Left ventricle myocardium inferior (tissue), 1 donor: ENCODE data around the gene DQX1. TPM values are rescaled to one million over a fixed set of nuclear protein-coding genes. Genes with fewer than 3 reads are reported as not detected.
A peak's percentile ranks its signal among the peaks of the same experiment; 100 is the strongest.

Experiments used
- DNase-seq: peaks from one replicate; pipeline ENCODE4 v3.0.0-alpha.2; 2020
- H3K27ac ChIP-seq: fragments of 200-600 bp; replicated peaks from 2 replicates; pipeline ENCODE4 v1.8.0; 2021
- H3K27me3 ChIP-seq: fragments of 200-600 bp; 2 replicates; pipeline ENCODE4 v1.8.0; 2021; ENCODE audit warnings: low read depth
- H3K36me3 ChIP-seq: fragments of 200-600 bp; 2 replicates; pipeline ENCODE4 v1.8.0; 2021
- H3K4me1 ChIP-seq: fragments of 200-600 bp; 2 replicates; pipeline ENCODE4 v1.8.0; 2021
- H3K4me3 ChIP-seq: fragments of 200-600 bp; 2 replicates; pipeline ENCODE4 v1.8.0; 2021; ENCODE audit warnings: mild to moderate bottlenecking, moderate library complexity
- H3K9me3 ChIP-seq: fragments of 200-600 bp; replicated peaks from 2 replicates; pipeline ENCODE4 v1.8.0; 2021
- intact Hi-C: fragments of 100-400 bp; cut with micrococcal nuclease; formaldehyde crosslinking; loops from one replicate; pipeline ENCODE4 v1.11.0; 2022
- total RNA-seq: library from RNA; stranded (reverse); fragmentation: NEBNext Ultra II Directional; extraction: Animal tissue kit (Norgen Biotek cat#: 25700); gene quantifications from one replicate; pipeline ENCODE4 v1.2.1, GENCODE V29; 2021
- TF ChIP-seq, protein P1 (sequence below): fragments of 200-600 bp; IDR thresholded peaks from 2 replicates; pipeline ENCODE4 v1.8.0; 2021; ENCODE audit warnings: antibody characterized with exemption, mild to moderate bottlenecking, borderline replicate concordance
- donor health status: DM: no; HTN: yes; CAD: no; lungs with severe emphysema.

Gene DQX1
- total RNA-seq, 1 donor from 2014 or later, result 0.11 TPM

DNA sequence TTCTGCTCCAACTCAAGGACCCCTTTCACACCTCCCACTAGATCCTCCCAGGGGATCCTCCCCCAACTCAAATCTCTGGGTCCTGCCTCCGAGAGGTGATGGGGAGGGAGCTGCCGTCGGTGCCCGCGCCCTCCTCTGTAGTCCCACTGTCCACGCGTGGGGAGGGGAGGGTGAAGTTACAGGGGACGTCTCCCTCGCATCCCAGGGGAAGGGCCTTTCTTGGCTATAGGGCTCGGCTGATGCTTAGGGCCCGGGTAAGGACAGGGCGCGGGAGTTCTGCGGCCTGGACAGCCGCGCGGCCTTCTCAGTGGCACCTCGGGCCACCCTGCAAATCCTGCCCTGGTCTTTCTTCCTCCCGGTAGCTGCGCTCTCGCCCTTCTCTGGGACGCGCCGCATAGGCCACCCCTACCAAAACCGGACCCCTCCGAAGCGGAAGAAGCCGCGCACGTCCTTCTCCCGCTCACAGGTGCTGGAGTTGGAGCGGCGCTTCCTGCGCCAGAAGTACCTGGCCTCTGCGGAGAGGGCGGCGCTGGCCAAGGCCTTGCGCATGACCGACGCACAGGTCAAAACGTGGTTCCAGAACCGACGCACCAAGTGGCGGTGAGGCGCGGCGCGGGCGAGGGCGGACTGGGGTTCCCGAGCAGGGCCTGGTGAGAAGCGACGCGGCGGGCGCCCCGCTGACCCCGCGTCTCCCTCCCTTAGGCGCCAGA is 10.6 kb downstream of the DQX1 start:
- intact Hi-C loops, result no loop called here
- no peaks in the 10 kb centered on the region for H3K36me3 ChIP-seq
- TF ChIP-seq, protein P1, sequence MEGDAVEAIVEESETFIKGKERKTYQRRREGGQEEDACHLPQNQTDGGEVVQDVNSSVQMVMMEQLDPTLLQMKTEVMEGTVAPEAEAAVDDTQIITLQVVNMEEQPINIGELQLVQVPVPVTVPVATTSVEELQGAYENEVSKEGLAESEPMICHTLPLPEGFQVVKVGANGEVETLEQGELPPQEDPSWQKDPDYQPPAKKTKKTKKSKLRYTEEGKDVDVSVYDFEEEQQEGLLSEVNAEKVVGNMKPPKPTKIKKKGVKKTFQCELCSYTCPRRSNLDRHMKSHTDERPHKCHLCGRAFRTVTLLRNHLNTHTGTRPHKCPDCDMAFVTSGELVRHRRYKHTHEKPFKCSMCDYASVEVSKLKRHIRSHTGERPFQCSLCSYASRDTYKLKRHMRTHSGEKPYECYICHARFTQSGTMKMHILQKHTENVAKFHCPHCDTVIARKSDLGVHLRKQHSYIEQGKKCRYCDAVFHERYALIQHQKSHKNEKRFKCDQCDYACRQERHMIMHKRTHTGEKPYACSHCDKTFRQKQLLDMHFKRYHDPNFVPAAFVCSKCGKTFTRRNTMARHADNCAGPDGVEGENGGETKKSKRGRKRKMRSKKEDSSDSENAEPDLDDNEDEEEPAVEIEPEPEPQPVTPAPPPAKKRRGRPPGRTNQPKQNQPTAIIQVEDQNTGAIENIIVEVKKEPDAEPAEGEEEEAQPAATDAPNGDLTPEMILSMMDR, result no peak
- peaks cover 100% of the 10 kb centered on the region for H3K27me3 ChIP-seq
- no peak for DNase-seq
- peak overlapping the region; percentile 64 for H3K4me3 ChIP-seq
- no peak overlapping the region for H3K27ac ChIP-seq
- H3K9me3 ChIP-seq, result no peaks in the 10 kb centered on the region
- peaks cover 35% of the 10 kb centered on the region for H3K4me1 ChIP-seq

GRCh38 chr2:74514368-74515270 is 11.4 kb downstream of the DQX1 start, which contains the start of gene TLX2:
TLX2 (plus strand) TSS chr2:74514450; CDS start chr2:74514807, 357 bp downstream.
- no peaks in the 10 kb centered on the region for H3K36me3 ChIP-seq
- no peak within 1 kb of the TSS for H3K27ac ChIP-seq
- TF ChIP-seq, protein P1, result no peak
- intact Hi-C loops, result no loop called here
- peaks cover 35% of the 10 kb centered on the region for H3K4me1 ChIP-seq
- H3K27me3 ChIP-seq, result peaks cover 100% of the 10 kb centered on the region
- peak within 1 kb of the TSS; percentile 29 for H3K4me3 ChIP-seq
- no peak for DNase-seq
- H3K9me3 ChIP-seq, result no peaks in the 10 kb centered on the region

DNA sequence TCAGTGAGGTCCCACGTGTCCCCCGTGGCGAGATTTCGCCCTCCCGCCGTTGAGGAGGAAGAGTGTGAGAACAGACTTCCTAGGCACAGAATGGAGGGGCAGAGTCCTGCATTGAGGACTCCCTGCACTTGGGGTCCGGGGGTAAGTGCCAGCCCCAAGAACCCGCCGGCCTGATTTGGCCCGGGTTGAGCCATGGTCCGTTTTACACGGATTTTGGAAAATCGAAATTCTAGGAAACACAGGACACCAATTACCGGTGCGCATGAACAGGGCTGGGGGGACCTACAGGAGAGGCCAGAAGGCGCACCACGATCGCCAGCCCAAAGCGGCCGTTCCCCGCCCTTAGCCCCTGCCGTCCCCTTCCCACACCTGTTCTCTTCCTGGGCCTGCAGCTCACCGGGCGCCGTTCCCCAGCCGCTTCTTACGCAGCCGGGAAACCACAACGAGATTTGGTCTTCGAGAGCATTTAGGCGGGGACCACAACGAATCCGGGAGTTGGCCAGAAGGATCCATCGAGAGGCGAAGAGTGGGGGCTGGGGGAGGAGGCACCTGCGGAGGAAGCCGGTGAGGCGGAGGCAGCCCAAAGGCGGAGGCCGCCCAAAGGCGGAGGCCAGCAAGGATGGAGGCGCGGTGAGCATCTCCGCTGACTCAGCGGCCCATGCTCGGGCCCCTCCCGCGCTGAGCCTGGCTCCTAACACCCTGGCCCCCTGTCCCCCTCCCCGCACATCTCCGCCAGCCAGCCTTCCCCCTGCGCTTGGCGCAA is 12.2 kb downstream of the DQX1 start:
- Histone ChIP-seq H3K36me3 (no peaks in the 10 kb centered on the region), H3K4me1 (peaks cover 35% of the 10 kb centered on the region), H3K27me3 (peaks cover 100% of the 10 kb centered on the region), H3K9me3 (no peaks in the 10 kb centered on the region), H3K27ac (no peak overlapping the region), H3K4me3 (peak overlapping the region; percentile 29)
- intact Hi-C loops, result no loop called here
- no peak for DNase-seq
- TF ChIP-seq, protein P1, result no peak

DNA sequence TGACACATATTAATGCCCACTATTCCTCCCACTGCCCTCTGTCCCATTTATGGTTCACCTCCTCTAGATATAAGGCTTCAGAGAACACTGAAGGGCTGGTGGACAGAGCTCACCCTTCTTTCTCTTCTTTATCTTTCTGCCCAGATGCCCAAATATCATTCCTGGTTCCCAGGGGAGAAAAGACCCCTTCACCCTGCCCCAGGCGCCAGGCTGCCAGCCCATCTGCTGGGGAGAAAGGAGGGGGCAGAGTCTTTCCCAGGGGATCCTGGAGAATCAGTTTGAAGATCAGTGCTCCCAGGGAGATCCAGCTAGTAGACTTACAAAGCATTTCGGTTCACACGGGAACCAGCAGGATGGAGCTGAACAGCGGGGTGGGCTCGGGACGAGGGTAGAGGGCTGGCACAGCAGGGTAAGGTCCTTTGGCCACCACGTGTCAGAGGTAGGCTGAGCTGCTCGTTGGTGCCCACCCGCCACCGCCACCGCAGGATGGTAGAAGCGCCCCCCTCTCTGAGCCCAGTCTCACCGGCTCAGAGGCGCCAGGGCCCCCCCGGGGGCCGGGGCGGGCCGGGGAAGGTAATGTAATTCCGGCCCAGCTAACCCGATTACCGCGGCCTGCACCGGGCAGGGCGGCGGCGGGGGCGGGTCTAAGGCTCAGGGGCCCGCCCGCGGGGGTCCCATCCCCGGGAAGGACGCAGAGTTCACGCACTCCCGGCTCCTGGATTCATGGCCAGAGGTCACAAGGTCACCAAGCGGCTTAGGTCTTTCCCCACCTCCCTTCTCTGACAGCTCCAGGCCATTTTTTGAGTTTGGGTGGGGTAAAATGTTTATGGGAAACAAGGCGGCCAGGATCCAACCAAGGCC is 13.1 kb downstream of the DQX1 start:
- peaks cover 97% of the 10 kb centered on the region for H3K27me3 ChIP-seq

More for the DNA sequence above, 13.1 kb downstream of the DQX1 start:
- Histone ChIP-seq H3K4me3 (no peak overlapping the region), H3K9me3 (no peaks in the 10 kb centered on the region), H3K36me3 (no peaks in the 10 kb centered on the region), H3K4me1 (peaks cover 39% of the 10 kb centered on the region), H3K27ac (no peak overlapping the region)
- intact Hi-C loops, result no loop called here
- TF ChIP-seq, protein P1, result no peak
- no peak for DNase-seq
